HFF-Myc (cell line): ENCODE results near the gene GPR37.

Source experiments
- DNase-seq: peaks from one replicate; pipeline ENCODE4 v3.0.0-alpha.2; 2011; ENCODE audit warnings: low read depth; ENCODE audit errors: extremely low read depth
- H3K4me3 ChIP-seq: replicated peaks from 2 replicates; pipeline ENCODE4 v1.5.1; 2011; ENCODE audit warnings: low read depth, mild to moderate bottlenecking, control low read depth, low read length
- CTCF ChIP-seq: IDR thresholded peaks from 2 replicates; pipeline ENCODE4 v1.5.1; 2012; ENCODE audit warnings: mild to moderate bottlenecking, low read depth, low read length, control low read depth; ENCODE audit errors: missing control alignments

GPR37 gene

GRCh38 chr7:124762611-124763143 lies 2.9 kb downstream of the GPR37 start:
- DNase-seq = no peak
- H3K4me3 ChIP-seq = no peak overlapping the region
- no peak for TF ChIP-seq CTCF

GRCh38 chr7:124761164-124761715 lies 4.4 kb downstream of the GPR37 start:
- TF ChIP-seq CTCF = no peak
- DNase-seq = no peak
- H3K4me3 ChIP-seq = no peak overlapping the region

GRCh38 chr7:124758327-124758726 lies 7.3 kb downstream of the GPR37 start:
- no peak overlapping the region for H3K4me3 ChIP-seq
- no peak for DNase-seq
- no peak for TF ChIP-seq CTCF

GRCh38 chr7:124754576-124755268 lies 10.9 kb downstream of the GPR37 start:
- no peak for TF ChIP-seq CTCF
- no peak for DNase-seq
- H3K4me3 ChIP-seq = no peak overlapping the region

- no peak for DNase-seq
- no peak for TF ChIP-seq CTCF
- H3K4me3 ChIP-seq = no peak overlapping the region
These were observed 13.3 kb downstream of the GPR37 start for GRCh38 chr7:124752310-124752709.

GRCh38 chr7:124751027-124751426 lies 14.6 kb downstream of the GPR37 start:
- H3K4me3 ChIP-seq = no peak overlapping the region
- TF ChIP-seq CTCF = no peak
- DNase-seq = no peak
